ENCODE data around the gene DEPP1. TPM values are rescaled to one million over a fixed set of nuclear protein-coding genes. Genes with fewer than 3 reads are reported as not detected.

The DEPP1 gene
- total RNA-seq, 1 experiment from 2014 or later = 3.8 TPM

DNA sequence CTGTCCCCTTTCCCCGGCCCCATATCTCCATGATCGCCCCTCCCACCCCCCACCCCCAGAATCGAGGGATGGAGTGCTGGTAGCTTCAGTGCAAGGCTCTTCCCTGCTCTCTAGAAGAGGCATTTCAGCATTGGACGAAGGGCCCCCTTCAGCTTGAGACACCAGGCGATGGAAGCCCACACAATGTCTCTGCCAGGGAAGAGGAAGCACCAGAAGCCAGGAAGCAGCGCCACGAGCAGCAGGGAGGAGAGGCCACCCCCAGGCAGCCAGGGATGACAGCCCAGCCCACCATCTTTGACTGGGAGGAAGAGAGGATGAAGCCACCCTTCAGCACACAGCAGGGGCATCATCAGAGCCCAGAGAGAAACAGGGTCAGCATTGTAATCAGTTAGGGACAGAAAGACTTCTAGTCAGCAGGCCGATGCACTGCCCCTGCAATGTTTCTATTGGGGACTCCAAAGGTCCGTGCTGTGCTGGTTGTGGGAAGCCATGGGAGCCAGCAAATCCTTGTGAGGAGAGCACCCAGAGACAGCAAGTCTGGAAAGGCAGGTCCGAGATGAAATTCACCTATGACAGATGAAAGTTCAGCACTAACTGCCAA is 51.8 kb downstream of the DEPP1 start:
- CTCF ChIA-PET = no interaction called here
- POLR2A ChIA-PET = no interaction called here
- H3K79me2 ChIP-seq (ENCODE audit: insufficient read depth, low read length) = no peaks in the 10 kb centered on the region
- H3K4me1 ChIP-seq (ENCODE audit: control insufficient read depth in 1 of 2, insufficient read depth in 2 of 2, low read length in 2 of 2) = no peaks in the 10 kb centered on the region
- no peak overlapping the region for H3K4me3 ChIP-seq (replicated peaks in 1 of 2; ENCODE audit: low read depth in 1 of 2, low read length in 2 of 2)
- H3K27ac ChIP-seq (ENCODE audit: low read depth, low read length) = no peak overlapping the region
- H3K9me3 ChIP-seq (ENCODE audit: control insufficient read depth in 1 of 2, insufficient read depth in 1 of 2, low read depth in 1 of 2, low read length in 2 of 2) = no peaks in the 10 kb centered on the region
- no peaks in the 10 kb centered on the region for H4K20me1 ChIP-seq (ENCODE audit: insufficient read depth)
- no peak overlapping the region for H2AFZ ChIP-seq (ENCODE audit: low read depth, low read length, poor library complexity, severe bottlenecking)
- intact Hi-C loops (cut with micrococcal nuclease) = no loop called here
- ATAC-seq (no peak), DNase-seq (ENCODE audit: low read depth, low spot score) (no peak)
- no peaks in the 10 kb centered on the region; the same call in 1 of the 2 replicates for H3K9me2 ChIP-seq (ENCODE audit: insufficient read depth)
- TF ChIP-seq SP1 (IDR thresholded peaks at IDR 0.05; ENCODE audit: low read depth) = no peak
- TF ChIP-seq EGR1 (IDR thresholded peaks at IDR 0.05; ENCODE audit: low read depth) = no peak
- no peak for TF ChIP-seq EZH2phosphoT487 (IDR thresholded peaks at IDR 0.05; ENCODE audit: borderline replicate concordance)
- TF ChIP-seq, protein P1, sequence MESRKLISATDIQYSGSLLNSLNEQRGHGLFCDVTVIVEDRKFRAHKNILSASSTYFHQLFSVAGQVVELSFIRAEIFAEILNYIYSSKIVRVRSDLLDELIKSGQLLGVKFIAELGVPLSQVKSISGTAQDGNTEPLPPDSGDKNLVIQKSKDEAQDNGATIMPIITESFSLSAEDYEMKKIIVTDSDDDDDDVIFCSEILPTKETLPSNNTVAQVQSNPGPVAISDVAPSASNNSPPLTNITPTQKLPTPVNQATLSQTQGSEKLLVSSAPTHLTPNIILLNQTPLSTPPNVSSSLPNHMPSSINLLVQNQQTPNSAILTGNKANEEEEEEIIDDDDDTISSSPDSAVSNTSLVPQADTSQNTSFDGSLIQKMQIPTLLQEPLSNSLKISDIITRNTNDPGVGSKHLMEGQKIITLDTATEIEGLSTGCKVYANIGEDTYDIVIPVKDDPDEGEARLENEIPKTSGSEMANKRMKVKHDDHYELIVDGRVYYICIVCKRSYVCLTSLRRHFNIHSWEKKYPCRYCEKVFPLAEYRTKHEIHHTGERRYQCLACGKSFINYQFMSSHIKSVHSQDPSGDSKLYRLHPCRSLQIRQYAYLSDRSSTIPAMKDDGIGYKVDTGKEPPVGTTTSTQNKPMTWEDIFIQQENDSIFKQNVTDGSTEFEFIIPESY (IDR thresholded peaks at IDR 0.05; ENCODE audit: extremely low read depth, insufficient replicate concordance, low read length) = no peak
- TF ChIP-seq CEBPB (IDR thresholded peaks at IDR 0.05; ENCODE audit: low read depth) = no peak
- no peak for TF ChIP-seq ZFX (IDR thresholded peaks at IDR 0.05)
- TF ChIP-seq, protein P2, sequence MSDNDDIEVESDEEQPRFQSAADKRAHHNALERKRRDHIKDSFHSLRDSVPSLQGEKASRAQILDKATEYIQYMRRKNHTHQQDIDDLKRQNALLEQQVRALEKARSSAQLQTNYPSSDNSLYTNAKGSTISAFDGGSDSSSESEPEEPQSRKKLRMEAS (IDR thresholded peaks at IDR 0.05) = no peak
- no peak for TF ChIP-seq ZNF274 (IDR thresholded peaks at IDR 0.05; ENCODE audit: low read depth, low read length)
- TF ChIP-seq, protein P3, sequence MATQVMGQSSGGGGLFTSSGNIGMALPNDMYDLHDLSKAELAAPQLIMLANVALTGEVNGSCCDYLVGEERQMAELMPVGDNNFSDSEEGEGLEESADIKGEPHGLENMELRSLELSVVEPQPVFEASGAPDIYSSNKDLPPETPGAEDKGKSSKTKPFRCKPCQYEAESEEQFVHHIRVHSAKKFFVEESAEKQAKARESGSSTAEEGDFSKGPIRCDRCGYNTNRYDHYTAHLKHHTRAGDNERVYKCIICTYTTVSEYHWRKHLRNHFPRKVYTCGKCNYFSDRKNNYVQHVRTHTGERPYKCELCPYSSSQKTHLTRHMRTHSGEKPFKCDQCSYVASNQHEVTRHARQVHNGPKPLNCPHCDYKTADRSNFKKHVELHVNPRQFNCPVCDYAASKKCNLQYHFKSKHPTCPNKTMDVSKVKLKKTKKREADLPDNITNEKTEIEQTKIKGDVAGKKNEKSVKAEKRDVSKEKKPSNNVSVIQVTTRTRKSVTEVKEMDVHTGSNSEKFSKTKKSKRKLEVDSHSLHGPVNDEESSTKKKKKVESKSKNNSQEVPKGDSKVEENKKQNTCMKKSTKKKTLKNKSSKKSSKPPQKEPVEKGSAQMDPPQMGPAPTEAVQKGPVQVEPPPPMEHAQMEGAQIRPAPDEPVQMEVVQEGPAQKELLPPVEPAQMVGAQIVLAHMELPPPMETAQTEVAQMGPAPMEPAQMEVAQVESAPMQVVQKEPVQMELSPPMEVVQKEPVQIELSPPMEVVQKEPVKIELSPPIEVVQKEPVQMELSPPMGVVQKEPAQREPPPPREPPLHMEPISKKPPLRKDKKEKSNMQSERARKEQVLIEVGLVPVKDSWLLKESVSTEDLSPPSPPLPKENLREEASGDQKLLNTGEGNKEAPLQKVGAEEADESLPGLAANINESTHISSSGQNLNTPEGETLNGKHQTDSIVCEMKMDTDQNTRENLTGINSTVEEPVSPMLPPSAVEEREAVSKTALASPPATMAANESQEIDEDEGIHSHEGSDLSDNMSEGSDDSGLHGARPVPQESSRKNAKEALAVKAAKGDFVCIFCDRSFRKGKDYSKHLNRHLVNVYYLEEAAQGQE (IDR thresholded peaks at IDR 0.05; ENCODE audit: low read depth) = no peak
- TF ChIP-seq POLR2A (IDR thresholded peaks at IDR 0.05; ENCODE audit: borderline replicate concordance, extremely low read depth, insufficient read depth, insufficient read length) = no peak
- TF ChIP-seq CBX3 (IDR thresholded peaks at IDR 0.05; ENCODE audit: low read depth) = no peak
- TF ChIP-seq FOSL1 (IDR thresholded peaks at IDR 0.05; ENCODE audit: low read depth) = no peak
- TF ChIP-seq, protein P4, sequence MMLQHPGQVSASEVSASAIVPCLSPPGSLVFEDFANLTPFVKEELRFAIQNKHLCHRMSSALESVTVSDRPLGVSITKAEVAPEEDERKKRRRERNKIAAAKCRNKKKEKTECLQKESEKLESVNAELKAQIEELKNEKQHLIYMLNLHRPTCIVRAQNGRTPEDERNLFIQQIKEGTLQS (IDR thresholded peaks at IDR 0.05) = no peak
- H3K27me3 ChIP-seq (ENCODE audit: insufficient read depth, low read length) = no peaks in the 10 kb centered on the region
- no peak overlapping the region for H3K9ac ChIP-seq (ENCODE audit: low read length)
- no peaks in the 10 kb centered on the region for H3K36me3 ChIP-seq (ENCODE audit: control insufficient read depth in 1 of 2, insufficient read depth in 2 of 2, low read length in 2 of 2)
- H3K4me2 ChIP-seq (ENCODE audit: low read length) = no peak overlapping the region
- BruUV-seq (replicated peaks) = no TSS peak
- RAD21 ChIA-PET (ENCODE audit: low non-redundant PET in 1 of 2, low total read pairs in 2 of 2, uncharacterized antibody in 2 of 2, unreplicated experiment in 2 of 2) = no interaction called here
